Measurements from ENCODE around the gene IL10RB.
"Not testable (repeated sequence)": the region's sequence is repeated elsewhere in the genome, so short reads cannot be mapped to it uniquely, and the experiment has no call there.

The IL10RB gene

DNA sequence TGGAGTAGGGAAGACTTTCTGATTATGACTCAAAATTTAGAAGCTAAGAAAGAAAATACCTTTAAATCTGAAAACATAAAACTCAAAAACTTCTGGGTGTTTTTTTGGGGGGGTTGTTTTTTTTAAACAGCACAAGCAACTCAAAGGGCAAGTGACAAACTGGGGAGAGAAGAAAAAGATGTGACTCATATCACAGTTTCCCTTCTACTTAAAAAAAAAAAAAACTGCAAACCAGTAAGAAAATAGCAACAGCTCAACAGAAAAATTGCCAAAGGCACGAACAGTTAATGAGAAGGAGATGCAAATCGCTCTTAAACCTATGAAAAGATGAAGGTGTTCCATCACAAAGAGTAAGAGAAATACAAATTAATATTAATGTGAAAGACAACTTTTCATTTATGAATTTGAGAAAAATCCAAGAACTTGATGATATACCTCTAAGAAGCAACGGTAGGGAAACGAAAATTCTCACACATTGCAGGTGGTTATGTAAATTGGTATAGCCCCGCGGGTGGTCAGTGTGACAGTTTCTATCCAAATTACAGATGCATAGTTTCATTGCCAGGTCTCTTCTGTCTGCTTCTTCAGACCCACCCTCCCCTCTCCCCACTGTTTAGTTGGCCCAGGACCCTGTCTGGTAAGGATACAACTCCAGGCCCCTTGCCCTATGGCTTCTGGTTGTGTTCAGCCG, 27.5 kb upstream of the IL10RB start:
- H3K79me1 ChIP-seq (ENCODE audit: low read length) = peaks cover 3% of the 10 kb centered on the region
- H2BK120ac ChIP-seq (ENCODE audit: low read depth, low read length) = no peak overlapping the region
- no peak overlapping the region for H2BK5ac ChIP-seq (ENCODE audit: low read length)
- H3K4me2 ChIP-seq (ENCODE audit: low read length) = no peak overlapping the region
- H3K4ac ChIP-seq (ENCODE audit: low read depth, low read length) = no peak overlapping the region
- no peak overlapping the region for H2BK15ac ChIP-seq (replicated peaks; ENCODE audit: low read depth)
- H3K23ac ChIP-seq (ENCODE audit: low read length) = no peak overlapping the region
- H3K9ac ChIP-seq (ENCODE audit: low read length) = no peak overlapping the region
- H3K79me2 ChIP-seq (ENCODE audit: control insufficient read depth, insufficient read depth, low read length) = no peaks in the 10 kb centered on the region
- no peak overlapping the region for H3K56ac ChIP-seq (ENCODE audit: low read length)
- no peak overlapping the region for H3K27ac ChIP-seq (ENCODE audit: low read depth, low read length)
- no peak for DNase-seq
- no peak overlapping the region for H2AK5ac ChIP-seq (ENCODE audit: low read length)
- no peak overlapping the region for H4K8ac ChIP-seq (ENCODE audit: low read depth, low read length)
- H3K27me3 ChIP-seq (ENCODE audit: insufficient read depth, low read length, poor library complexity) = no peaks in the 10 kb centered on the region
- H3K18ac ChIP-seq (ENCODE audit: low read length) = no peak overlapping the region
- no peaks in the 10 kb centered on the region for H3K36me3 ChIP-seq (ENCODE audit: control insufficient read depth, insufficient read depth, low read length)
- WGBS (ENCODE audit: extremely low coverage, insufficient coverage, low lambda C conversion rate) = no CpG with 5 or more reads among the region's 7 CpGs
- no peak overlapping the region for H3K4me3 ChIP-seq (ENCODE audit: low read length)
- no peak overlapping the region for H4K5ac ChIP-seq (ENCODE audit: low read length)
- peaks cover 3% of the 10 kb centered on the region for H3K4me1 ChIP-seq (ENCODE audit: control insufficient read depth, low read depth, low read length)

DNA sequence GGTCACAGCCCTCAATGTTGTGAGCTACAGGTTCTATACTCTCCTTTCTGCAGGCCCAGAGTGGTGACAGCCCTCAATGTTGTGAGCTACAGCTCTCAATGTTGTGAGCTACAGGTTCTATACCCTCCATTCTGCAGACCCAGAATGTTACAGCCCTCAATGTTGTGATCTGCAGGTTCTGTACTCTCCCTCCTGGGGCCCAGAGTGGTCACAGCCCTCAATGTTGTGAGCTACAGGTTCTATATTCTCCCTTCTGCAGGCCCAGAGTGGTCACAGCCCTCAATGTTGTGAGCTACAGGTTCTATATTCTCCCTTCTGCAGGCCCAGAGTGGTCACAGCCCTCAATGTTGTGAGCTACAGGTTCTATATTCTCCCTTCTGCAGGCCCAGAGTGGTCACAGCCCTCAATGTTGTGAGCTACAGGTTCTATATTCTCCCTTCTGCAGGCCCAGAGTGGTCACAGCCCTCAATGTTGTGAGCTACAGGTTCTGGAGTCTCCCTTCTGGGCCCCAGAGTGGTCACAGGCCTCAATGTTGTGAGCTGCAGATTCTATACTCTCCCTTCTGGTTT, 26.5 kb upstream of the IL10RB start:
- H2BK5ac ChIP-seq (ENCODE audit: low read length); H3K36me3 ChIP-seq (ENCODE audit: control insufficient read depth, insufficient read depth, low read length): not testable (repeated sequence)

DNA sequence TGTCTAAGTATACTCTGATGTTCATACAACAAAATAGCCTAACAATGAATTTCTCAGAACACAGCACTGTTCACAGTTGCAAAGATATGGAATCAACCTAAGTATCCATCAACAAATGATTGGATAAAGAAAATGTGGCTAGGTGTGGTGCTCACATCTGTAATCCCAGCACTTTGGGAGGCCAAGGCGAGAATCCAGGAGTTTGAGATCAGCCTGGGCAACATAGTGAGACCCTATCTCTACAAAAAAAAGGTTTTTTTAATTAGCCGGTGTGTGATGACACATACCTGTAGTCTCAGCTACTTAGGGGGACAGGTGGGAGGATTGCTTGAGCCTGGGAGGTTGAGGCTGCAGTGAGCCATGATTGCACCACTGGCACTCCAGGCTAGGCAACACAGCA, 25.8 kb upstream of the IL10RB start:
- Histone ChIP-seq H3K4me2 (ENCODE audit: low read length) (no peak overlapping the region), H2BK15ac (replicated peaks; ENCODE audit: low read depth) (no peak overlapping the region), H3K79me1 (ENCODE audit: low read length) (peaks cover 3% of the 10 kb centered on the region), H4K5ac (ENCODE audit: low read length) (no peak overlapping the region), H3K18ac (ENCODE audit: low read length) (no peak overlapping the region), H3K27ac (ENCODE audit: low read depth, low read length) (no peak overlapping the region), H3K79me2 (ENCODE audit: control insufficient read depth, insufficient read depth, low read length) (no peaks in the 10 kb centered on the region), H3K56ac (ENCODE audit: low read length) (no peak overlapping the region), H3K4me1 (ENCODE audit: control insufficient read depth, low read depth, low read length) (no peaks in the 10 kb centered on the region), H4K8ac (ENCODE audit: low read depth, low read length) (no peak overlapping the region), H2BK120ac (ENCODE audit: low read depth, low read length) (no peak overlapping the region), H3K23ac (ENCODE audit: low read length) (no peak overlapping the region), H3K36me3 (ENCODE audit: control insufficient read depth, insufficient read depth, low read length) (no peaks in the 10 kb centered on the region), H2BK5ac (ENCODE audit: low read length) (no peak overlapping the region), H3K27me3 (ENCODE audit: insufficient read depth, low read length, poor library complexity) (no peaks in the 10 kb centered on the region), H3K9ac (ENCODE audit: low read length) (no peak overlapping the region), H2AK5ac (ENCODE audit: low read length) (no peak overlapping the region), H3K4ac (ENCODE audit: low read depth, low read length) (no peak overlapping the region), H3K4me3 (ENCODE audit: low read length) (no peak overlapping the region)
- no peak for DNase-seq
- no CpG with 5 or more reads among the region's 2 CpGs for WGBS (ENCODE audit: extremely low coverage, insufficient coverage, low lambda C conversion rate)

More for the DNA sequence above, 26.5 kb upstream of the IL10RB start:
- H4K5ac ChIP-seq (ENCODE audit: low read length); H2BK120ac ChIP-seq (ENCODE audit: low read depth, low read length); H3K27ac ChIP-seq (ENCODE audit: low read depth, low read length); H4K8ac ChIP-seq (ENCODE audit: low read depth, low read length); H3K4me1 ChIP-seq (ENCODE audit: control insufficient read depth, low read depth, low read length); H3K9ac ChIP-seq (ENCODE audit: low read length); H3K4me2 ChIP-seq (ENCODE audit: low read length); H3K79me1 ChIP-seq (ENCODE audit: low read length); H3K4me3 ChIP-seq (ENCODE audit: low read length); DNase-seq; H2BK15ac ChIP-seq (replicated peaks; ENCODE audit: low read depth); H3K23ac ChIP-seq (ENCODE audit: low read length); H3K56ac ChIP-seq (ENCODE audit: low read length); H3K79me2 ChIP-seq (ENCODE audit: control insufficient read depth, insufficient read depth, low read length); H3K4ac ChIP-seq (ENCODE audit: low read depth, low read length); H3K27me3 ChIP-seq (ENCODE audit: insufficient read depth, low read length, poor library complexity); H3K18ac ChIP-seq (ENCODE audit: low read length); H2AK5ac ChIP-seq (ENCODE audit: low read length): not testable (repeated sequence)

DNA sequence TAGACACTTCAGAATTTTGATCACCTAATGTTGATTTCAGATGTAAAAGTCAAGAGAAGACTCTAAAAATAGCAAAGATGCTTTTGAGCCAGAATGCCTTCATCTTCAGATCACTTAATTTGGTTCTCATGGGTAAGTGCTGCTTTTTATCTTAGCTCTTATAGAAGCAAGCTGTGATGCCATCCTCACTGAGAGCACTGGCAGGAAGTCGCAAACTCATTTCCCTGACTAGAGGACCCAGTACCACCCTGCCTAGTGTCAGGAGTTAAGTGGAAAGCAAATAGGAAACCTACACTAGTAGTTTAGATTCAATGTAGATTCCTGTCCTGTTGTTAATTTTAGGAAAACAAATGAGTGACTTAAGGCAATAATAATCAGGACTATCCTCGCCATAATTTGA, 24.3 kb upstream of the IL10RB start:
- no peak overlapping the region for H4K8ac ChIP-seq (ENCODE audit: low read depth, low read length)
- no peaks in the 10 kb centered on the region for H3K79me2 ChIP-seq (ENCODE audit: control insufficient read depth, insufficient read depth, low read length)
- no peak overlapping the region for H3K4ac ChIP-seq (ENCODE audit: low read depth, low read length)
- H3K4me2 ChIP-seq (ENCODE audit: low read length) = no peak overlapping the region
- H3K18ac ChIP-seq (ENCODE audit: low read length) = no peak overlapping the region
- H2AK5ac ChIP-seq (ENCODE audit: low read length) = no peak overlapping the region
- no peak overlapping the region for H3K56ac ChIP-seq (ENCODE audit: low read length)
- H3K36me3 ChIP-seq (ENCODE audit: control insufficient read depth, insufficient read depth, low read length) = no peaks in the 10 kb centered on the region
- no peak overlapping the region for H2BK5ac ChIP-seq (ENCODE audit: low read length)
- no peak overlapping the region for H3K27ac ChIP-seq (ENCODE audit: low read depth, low read length)
- no peak overlapping the region for H3K9ac ChIP-seq (ENCODE audit: low read length)
- no peaks in the 10 kb centered on the region for H3K79me1 ChIP-seq (ENCODE audit: low read length)
- no peaks in the 10 kb centered on the region for H3K27me3 ChIP-seq (ENCODE audit: insufficient read depth, low read length, poor library complexity)
- no peak overlapping the region for H3K4me3 ChIP-seq (ENCODE audit: low read length)
- no peak overlapping the region for H2BK15ac ChIP-seq (replicated peaks; ENCODE audit: low read depth)
- no peak overlapping the region for H4K5ac ChIP-seq (ENCODE audit: low read length)
- no peak overlapping the region for H3K23ac ChIP-seq (ENCODE audit: low read length)
- DNase-seq = no peak
- H3K4me1 ChIP-seq (ENCODE audit: control insufficient read depth, low read depth, low read length) = no peaks in the 10 kb centered on the region
- no CpG with 5 or more reads among the region's 2 CpGs for WGBS (ENCODE audit: extremely low coverage, insufficient coverage, low lambda C conversion rate)
- no peak overlapping the region for H2BK120ac ChIP-seq (ENCODE audit: low read depth, low read length)

DNA sequence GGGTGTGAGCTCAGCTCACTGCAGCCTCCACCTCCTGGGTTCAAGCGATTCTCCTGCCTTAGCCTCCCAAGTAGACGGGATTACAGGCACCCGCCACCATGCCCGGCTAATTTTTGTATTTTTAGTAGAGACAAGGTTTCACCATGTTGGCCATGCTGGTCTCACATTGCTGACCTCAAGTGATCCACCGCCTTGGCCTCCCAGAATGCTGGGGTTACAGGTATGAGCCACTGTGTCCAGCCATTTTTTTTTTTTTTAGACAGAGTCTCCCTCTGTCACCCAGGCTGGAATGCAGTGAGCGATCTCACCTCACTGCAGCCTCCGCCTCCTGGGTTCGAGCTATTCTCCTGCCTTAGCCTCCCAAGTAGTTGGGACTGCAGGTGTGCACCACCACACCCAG, 23.3 kb upstream of the IL10RB start:
- DNase-seq = not testable (repeated sequence)
- no CpG with 5 or more reads among the region's 8 CpGs for WGBS (ENCODE audit: extremely low coverage, insufficient coverage, low lambda C conversion rate)

More for the DNA sequence above, 23.3 kb upstream of the IL10RB start:
- not testable (repeated sequence) for H4K8ac ChIP-seq (ENCODE audit: low read depth, low read length); H3K4me1 ChIP-seq (ENCODE audit: control insufficient read depth, low read depth, low read length); H3K4ac ChIP-seq (ENCODE audit: low read depth, low read length); H3K27me3 ChIP-seq (ENCODE audit: insufficient read depth, low read length, poor library complexity); H3K4me2 ChIP-seq (ENCODE audit: low read length); H3K79me2 ChIP-seq (ENCODE audit: control insufficient read depth, insufficient read depth, low read length); H2AK5ac ChIP-seq (ENCODE audit: low read length); H3K36me3 ChIP-seq (ENCODE audit: control insufficient read depth, insufficient read depth, low read length); H3K79me1 ChIP-seq (ENCODE audit: low read length); H3K23ac ChIP-seq (ENCODE audit: low read length); H4K5ac ChIP-seq (ENCODE audit: low read length); H2BK5ac ChIP-seq (ENCODE audit: low read length); H3K18ac ChIP-seq (ENCODE audit: low read length); H3K27ac ChIP-seq (ENCODE audit: low read depth, low read length); H3K9ac ChIP-seq (ENCODE audit: low read length); H3K56ac ChIP-seq (ENCODE audit: low read length); H2BK15ac ChIP-seq (replicated peaks; ENCODE audit: low read depth); H3K4me3 ChIP-seq (ENCODE audit: low read length); H2BK120ac ChIP-seq (ENCODE audit: low read depth, low read length)

Data from mesendoderm (in vitro differentiated cells).